Measurements from ENCODE around the gene SEC14L1.

Gene SEC14L1

DNA sequence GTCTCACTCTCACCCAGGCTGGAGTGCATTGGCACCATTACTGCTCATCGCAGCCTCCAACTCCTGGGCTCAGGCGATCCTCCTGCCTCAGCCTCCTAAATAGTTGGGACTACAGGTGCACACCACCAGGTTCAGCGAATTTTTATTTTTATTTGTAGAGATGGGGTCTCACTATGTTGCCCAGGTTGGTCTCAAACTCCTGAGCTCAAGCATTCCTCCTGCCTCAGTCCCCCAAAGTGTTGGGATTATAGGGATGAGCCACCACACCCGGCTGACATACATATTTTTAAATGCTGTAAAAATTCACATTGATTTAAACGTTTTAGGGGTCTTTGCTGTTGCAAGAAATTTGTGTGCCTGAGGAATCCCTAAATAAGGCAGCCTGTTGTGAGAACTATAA lies 24.8 kb upstream of the SEC14L1 start:
- no peak for DNase-seq (ENCODE audit: extremely low read depth in 1 of 2, low read depth in 1 of 2)

DNA sequence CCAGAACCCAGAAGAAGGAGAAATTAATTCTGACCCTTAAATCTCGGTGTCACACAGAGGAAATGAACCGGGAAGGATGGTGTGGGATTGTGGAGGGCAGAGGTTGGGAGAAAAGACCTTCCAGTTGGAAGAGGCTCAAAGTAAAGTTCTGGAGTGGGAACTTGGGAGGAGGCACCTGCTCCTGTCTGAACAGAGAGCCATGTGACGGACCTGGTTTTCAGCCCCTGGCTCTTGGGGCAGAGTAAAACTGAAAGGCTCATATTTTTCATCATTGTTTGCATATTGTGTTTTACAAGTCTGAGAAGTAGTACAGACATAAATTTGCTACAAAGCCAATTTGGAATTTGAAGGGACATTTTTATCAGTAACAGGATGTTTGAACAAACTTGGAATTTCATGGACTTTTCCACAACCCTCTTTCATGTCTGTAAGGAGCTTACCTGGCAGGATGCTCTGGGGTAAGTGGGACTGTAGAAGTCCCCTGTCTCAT lies 24.4 kb upstream of the SEC14L1 start:
- no peak for DNase-seq (ENCODE audit: extremely low read depth in 1 of 2, low read depth in 1 of 2)

DNA sequence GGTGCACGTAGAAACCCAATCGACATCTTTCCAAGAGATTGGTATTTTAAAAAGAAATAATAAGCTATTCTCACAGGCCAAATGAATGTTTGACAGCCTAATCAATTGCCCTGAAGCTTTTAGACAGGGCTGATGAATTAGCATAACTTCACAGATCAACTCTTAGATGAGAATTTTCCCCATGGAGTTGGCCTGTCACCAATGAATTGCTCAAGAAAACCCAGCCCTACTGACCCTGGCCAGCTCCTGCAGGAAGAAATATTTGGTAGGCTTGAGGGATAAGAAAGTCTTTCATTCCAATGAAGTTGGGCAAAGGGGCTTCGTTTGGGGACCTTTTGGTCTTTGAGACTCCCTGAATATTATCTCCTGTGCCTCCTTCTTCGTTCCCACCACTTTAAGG lies 23.4 kb upstream of the SEC14L1 start:
- no peak for DNase-seq (ENCODE audit: extremely low read depth in 1 of 2, low read depth in 1 of 2)

DNA sequence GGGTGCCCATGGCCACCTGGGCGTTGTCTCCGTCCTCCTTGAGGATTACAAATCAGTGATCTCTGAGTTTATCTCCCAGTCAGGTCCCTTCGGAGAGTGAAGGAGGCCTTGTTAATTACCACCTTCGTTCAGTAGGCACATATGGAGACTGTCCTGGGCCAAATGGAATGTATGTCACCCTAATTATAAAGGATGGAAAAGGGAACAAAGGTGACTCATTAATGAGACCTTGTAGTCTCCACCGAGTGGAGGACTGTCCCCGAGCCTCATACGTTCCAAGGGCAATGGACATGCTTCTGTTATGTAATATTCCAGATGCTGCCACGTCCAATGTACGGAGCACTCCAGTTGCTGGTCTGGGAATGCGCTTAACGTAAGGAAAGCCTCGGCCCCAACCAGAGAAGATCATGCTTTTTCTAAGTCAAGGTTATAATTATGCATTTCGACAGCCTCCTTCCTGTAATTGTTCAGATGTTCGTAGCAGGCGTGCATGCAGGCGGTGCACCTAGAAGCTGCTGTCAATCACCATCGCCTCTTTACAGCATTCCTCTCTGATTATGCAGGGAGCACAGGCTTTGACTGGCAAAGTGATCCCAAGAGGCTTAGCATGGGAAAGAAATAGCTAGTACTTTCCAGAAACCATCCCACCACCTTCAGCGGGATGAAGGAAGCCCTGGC lies 22.4 kb upstream of the SEC14L1 start:
- DNase-seq (ENCODE audit: extremely low read depth in 1 of 2, low read depth in 1 of 2): no peak

DNA sequence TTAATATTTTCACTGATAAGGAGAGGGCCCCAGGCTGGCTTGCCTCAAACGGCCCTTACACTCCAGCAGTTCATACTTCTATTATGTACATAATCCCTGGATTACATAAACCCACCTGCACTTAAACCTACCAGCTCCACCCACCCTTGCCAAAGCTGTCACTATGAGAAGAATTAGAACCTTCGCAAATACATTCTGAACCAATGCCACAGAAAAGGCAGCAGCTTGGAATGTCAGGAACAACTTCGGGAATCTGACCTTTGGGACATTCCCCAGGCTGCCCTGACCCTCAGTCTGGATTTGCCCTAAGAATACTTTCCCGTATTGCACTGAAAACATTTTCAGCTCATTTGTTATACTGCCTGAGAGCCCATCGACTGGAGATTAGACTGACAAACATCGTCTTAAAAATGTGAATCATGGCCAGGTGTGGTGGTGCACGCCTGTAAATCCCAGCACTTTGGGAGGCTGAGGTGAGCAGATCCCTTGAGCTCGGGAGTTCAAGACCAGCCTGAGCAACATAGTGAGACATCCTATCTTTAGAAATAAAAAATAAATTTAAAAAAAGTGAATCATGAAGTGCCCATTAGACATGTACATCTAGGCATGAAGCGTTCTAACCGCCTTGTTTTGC lies 21.0 kb upstream of the SEC14L1 start:
- no peak for DNase-seq (ENCODE audit: extremely low read depth in 1 of 2, low read depth in 1 of 2)

DNA sequence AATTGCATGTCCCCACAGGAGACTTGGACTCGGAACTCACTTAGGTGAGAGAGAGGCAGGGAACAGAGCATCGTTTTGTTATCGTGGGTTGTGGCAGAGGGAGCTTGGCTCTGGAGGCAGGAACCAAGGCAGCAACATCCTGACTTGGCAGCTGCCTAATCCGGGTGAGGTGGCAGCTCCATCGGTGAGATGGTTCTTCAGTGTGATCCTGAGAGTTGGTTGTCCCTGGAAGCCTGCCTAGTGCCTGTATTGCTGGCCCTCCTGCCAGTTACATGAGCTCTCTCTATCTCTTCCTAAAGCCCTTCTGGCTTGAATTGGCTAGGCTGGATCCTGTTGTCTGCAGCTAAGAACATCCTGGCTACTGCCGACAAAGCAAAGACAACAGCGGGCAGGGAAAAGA lies 19.9 kb upstream of the SEC14L1 start:
- no peak for DNase-seq (ENCODE audit: extremely low read depth in 1 of 2, low read depth in 1 of 2)

DNA sequence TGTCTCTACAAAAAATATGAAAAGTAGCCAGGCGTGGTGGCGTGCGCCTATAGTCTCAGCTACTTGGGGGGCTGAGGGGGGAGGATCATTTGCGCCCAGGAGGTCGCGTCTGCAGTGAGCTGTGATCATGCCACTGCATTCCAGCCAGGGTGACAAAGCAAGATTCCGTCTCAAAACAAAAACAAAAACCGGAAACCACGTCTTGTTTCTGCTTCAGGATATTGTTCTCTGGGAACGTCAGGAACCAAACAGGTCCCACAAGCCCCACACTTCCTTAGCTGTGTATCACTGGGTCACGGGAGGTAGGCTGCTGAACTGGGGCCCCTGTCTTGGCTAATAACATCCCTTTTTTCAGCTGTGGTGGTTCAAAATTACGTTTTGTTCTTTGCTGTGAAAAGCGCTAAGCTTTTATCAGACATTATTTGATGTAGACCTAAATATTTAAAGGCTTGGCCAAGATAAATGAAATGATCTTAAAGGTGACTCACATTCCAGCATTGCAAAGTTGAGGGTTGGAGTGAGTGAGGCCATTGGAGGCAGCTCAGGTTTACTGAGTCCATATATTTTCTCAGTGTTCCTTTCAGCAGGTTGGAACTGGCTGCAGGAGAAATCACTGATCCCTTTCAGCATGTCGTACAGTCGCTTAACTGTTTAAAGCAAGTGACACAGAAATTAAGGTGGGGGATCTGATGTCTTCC lies 16.4 kb upstream of the SEC14L1 start:
- no peak for DNase-seq (ENCODE audit: extremely low read depth in 1 of 2, low read depth in 1 of 2)

DNA sequence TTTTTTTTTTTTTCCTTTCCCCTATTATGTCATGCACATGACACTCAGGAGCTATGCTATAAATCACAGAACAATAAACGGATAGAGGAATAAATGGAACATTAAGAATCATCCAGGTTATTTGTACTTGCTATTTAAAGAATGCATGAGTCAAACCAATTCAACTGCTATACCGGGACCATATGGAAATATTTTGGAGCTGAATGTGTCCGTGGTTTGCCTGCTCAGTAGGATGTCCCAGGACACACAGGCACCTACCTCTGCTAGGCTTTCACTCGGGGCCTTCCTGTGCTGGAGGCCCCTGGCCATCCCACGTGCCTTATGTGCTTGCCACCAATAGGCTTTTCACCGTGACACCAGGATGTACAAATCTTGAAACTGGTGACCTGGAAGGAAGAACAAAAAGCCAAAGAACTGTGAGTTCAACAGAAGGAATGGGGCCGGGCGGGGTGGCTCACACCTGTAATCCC lies 15.3 kb upstream of the SEC14L1 start:
- no peak for DNase-seq (ENCODE audit: extremely low read depth in 1 of 2, low read depth in 1 of 2)

DNA sequence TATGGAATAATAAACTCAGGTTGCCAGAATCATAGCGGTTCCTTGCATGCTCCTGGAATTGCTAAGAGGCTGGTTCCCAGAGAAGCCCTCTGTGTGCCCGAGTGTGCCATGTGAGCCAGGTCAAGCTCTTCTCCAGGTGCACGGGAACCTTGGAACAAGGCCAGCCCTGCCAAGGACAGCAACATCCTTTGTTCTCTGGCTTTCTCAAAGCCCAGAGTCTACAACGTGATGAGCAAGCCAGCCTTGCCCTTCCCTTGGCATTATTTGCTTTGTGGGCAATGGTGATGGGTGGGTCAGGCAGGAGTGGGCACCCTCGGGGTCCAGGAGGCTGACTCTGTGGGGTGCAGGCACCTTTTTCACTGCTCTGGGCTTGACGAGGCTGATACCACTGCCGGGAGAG lies 14.2 kb upstream of the SEC14L1 start:
- DNase-seq (ENCODE audit: extremely low read depth in 1 of 2, low read depth in 1 of 2): no peak

DNA sequence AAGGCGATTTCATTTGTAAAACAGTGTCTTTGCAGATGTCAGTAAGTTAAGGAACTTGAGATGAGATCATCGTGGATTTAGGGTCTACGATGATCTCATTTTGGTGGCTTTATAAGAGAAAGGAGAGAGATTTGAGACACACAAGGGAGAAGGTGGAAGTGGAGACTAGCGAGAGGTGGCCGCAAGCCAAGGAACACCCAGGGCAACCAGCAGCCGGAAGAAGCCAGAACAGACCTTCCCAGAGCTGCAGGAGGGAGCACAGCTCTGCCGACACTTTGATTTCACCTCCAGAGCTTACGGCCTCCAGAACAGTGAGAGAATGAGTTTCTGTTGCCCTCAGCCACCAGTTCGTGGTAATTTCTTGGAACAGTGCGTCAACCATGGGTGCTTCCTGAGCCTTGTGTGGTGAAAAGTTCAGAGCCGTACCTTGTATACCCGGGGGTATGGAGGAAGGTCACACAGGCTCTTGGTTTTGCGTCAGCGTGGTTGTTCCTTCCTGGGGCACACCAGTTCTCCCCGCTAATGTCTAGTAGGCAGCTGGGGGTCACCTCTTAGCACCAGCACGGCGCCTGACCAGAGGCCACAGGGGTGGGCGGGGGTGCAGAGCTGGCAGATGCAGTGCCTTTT lies 12.9 kb upstream of the SEC14L1 start:
- peak; percentile 52 to 78 for DNase-seq (ENCODE audit: extremely low read depth in 1 of 2, low read depth in 1 of 2)

DNA sequence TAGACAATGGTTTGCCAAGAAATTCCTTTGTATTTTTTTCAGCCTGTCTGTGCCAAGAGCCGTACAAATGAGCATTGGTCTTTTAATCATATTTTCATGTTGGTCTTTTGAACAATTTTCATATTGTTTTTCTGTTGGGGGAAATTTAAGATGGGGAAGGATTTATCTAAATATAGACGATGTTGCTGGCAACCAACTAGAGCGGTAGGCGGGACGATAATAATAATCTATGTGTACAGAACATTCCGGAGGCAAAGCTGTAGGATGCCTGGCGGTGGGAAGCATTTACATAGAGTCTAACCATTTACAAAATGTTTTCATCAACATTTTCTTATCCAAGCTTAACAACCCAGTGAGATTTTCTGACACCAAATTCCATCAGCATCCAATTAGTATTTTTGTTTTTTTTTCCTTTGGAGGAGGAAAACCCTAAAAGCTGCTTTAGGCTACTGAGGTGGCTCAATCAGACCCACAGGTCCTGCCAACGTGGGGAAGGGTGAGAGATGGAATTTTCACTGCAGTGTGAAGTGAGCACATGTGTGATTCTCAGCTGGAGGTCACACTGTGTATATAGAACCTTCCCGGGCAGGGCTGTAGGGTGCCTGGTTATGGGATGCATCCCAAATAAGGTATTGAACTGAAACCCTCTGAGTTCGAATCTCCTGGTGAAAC lies 11.7 kb upstream of the SEC14L1 start:
- DNase-seq (ENCODE audit: extremely low read depth in 1 of 2, low read depth in 1 of 2): no peak

DNA sequence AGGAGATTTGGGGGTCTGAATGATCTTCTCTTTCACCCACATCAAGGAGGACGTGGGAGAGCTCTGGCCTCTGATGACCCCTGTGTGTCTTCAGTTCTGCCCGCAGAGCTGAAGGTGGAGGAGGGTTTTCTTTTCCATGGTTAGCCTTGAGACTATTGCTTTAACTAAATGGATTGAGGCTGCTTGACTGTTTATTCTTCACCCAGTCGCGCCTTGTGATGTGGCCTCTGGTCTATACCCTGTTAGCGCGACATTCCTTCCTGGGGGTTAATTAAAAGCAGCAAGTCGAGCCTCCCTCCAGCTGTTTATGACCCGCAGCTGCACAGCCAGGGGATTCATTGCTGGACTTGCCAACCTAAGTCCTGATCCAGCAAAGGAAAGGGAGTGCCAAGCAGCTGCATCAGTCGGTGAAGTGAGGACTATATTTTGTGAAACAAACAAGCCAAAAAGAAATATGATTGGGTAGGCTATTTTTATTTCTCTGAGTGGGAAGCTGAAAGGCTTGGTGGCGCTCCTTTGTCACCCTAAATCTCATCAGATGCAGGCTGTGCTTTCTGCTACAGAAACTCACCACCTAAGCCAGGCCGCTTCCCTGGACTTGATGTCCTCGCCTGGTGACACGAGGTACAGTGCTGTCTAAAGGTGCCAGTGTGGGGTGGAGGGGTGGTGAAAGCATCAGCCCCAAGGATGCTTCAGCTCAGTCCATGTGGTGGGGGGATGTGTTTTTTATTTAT lies 11.0 kb upstream of the SEC14L1 start:
- DNase-seq (ENCODE audit: extremely low read depth in 1 of 2, low read depth in 1 of 2): no peak

DNA sequence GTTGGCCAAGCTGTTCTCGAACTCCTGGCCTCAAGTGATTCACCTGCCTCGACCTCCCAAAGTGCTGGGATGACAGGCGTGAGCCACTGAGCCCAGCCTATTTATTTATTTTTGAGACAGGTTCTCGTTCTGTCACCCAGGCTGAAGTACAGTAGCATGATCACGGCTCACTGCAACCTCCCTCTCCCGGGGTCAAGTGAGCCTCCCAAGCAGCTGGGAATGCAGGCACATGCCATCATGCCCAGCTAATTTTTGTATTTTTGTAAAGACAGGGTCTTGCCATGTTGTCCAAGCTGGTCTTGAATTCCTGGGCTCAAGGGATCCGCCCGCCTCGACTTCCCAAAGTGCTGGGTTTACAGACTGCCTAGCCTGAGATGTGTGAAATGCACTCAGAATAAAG lies 10.2 kb upstream of the SEC14L1 start:
- no peak for DNase-seq (ENCODE audit: extremely low read depth in 1 of 2, low read depth in 1 of 2)

DNA sequence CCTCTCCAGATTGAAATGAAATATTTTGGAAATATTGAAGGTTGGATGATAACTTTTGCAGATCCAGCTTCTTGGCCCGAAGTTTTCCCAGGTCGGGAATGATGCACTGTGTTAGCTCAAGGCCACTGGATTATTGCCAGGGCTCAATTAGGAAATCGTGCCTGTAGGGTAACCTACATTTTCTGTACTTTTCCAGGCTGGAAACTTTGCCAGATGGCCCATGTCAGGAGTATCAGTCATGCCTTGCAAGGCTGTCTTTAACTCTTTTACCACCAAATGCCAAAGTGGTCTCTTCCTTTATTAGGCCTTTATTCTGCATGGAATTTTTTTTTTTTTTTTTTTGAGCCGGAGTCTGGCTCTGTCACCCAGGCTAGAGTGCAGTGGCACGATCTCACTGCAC lies 8.9 kb upstream of the SEC14L1 start:
- DNase-seq (ENCODE audit: extremely low read depth in 1 of 2, low read depth in 1 of 2): no peak

DNA sequence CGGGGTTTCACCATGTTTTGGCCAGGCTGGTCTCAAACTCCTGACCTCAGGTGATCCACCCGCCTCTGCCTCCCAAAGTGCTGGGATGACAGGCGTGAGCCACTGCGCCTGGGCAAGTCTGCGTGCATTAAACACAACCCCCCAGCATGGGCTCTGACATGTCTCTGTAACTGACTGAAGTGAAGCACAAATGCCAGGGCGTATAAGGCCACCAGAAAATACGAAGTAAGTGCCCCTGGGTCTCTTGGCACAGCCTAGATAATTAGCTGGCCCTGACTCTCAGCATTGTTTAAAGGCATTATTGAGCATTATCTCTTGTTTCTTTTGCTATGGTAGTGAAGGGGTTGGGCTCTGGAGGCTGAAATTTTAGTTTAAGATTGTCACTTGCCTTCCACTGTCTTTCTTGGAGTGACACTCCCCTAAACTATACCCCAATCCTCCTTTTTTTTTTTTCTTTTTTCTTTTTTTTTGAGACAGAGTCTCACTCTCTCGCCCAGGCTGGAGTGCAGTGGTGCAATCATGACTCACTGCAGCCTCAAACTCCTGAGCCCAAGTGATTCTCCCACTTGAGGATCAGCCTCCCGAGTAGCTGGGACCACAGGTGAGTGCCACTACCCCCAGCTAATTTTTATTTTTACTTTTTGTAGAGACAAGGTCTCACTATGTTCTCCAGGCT lies 8.2 kb upstream of the SEC14L1 start:
- DNase-seq (ENCODE audit: extremely low read depth in 1 of 2, low read depth in 1 of 2): no peak

DNA sequence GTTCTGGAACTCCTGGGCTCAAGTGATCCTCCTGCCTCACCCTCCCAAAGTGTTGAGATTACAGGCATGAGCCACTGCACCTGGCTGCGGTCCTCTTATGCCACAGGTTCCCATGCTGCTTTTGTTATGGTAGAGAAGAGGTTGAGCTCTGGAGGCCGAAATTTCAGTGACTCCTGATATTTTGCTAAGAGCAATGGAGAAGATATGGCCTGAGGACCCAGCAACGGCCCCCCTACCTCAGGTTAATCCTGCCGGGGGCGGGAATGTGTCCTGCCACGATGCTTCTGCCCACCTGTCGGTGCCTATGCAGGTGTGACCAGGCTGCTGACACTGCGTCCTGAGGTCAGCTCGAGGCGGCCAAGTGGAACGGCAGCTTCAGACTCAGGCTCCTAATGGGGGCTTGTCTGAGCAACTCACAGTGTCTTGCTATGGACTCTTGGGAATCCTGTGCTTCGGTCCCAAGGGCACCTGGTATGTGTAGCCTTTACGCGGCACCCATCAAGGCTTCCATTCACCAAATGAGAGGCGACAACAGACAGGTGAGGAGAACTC lies 7.6 kb upstream of the SEC14L1 start:
- no peak for DNase-seq (ENCODE audit: extremely low read depth in 1 of 2, low read depth in 1 of 2)

DNA sequence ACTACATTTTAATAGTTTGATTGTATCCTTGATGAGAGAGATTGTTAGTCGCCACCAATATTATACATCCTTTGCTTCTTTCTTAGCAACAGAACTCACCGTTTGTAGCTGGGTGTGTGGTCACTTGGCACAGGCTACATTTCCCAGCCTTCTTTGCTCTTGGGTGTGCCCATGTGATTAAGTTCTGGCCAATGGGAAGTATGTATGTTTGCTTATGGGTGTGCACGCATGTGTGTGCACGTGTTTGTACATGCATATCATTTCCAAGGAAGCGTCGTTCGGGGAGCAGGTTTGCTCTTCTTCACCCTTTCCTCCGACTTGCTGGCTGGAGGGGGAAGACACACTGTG lies 4.4 kb upstream of the SEC14L1 start:
- DNase-seq (ENCODE audit: extremely low read depth in 1 of 2, low read depth in 1 of 2): no peak

DNA sequence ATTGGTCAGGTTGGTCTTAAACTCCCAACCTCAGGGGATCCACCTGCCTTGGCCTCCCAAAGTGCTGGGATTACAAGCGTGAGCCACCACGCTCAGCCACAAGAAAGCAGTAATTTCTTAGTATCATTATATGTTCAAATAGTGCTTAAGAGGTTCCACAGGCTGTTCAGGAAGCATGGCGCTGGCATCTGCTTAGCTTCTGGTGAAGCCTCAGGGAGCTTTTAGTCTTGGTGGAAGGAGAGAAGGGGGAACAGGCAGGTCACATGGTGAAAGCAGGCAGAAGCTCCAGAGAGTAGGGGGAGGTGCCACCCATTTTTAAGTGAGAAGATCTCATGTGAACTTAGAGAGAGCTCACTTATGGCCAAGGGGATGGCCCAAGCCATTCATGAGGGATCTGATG lies 3.7 kb upstream of the SEC14L1 start:
- DNase-seq (ENCODE audit: extremely low read depth in 1 of 2, low read depth in 1 of 2): no peak

DNA sequence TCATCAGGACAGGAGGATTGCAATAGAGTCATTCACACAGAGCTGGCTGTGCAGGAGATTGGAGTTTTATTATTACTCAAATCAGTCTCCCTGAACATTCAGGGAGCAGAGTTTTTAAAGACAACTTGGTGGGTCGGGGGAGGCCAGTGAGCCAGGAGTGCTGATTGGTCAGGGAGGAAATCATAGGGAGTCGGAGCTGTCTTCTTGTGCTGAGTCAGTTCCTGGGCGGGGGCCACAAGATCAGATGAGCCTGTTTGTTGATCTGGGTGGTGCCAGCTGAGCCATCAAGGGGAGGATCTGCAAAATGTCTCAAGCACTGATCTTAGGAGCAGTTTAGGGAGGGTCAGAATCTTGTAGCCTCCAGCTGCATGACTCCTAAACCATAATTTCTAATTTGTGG lies 2.9 kb upstream of the SEC14L1 start:
- DNase-seq (ENCODE audit: extremely low read depth in 1 of 2, low read depth in 1 of 2): peak in 1 of 2 donors; percentile 75

Data from stimulated activated CD8-positive, alpha-beta memory T cell treated with anti-CD3 and anti-CD28 coated beads, Interleukin-7, amount 100 ng/mL, for 48 hours (primary cell).